ENCODE measurements around the gene AP3B1. TPM values are rescaled to one million over a fixed set of nuclear protein-coding genes. Genes with fewer than 3 reads are reported as not detected.

AP3B1 gene
- total RNA-seq, 1 experiment from 2014 or later: 27.4 TPM

DNA sequence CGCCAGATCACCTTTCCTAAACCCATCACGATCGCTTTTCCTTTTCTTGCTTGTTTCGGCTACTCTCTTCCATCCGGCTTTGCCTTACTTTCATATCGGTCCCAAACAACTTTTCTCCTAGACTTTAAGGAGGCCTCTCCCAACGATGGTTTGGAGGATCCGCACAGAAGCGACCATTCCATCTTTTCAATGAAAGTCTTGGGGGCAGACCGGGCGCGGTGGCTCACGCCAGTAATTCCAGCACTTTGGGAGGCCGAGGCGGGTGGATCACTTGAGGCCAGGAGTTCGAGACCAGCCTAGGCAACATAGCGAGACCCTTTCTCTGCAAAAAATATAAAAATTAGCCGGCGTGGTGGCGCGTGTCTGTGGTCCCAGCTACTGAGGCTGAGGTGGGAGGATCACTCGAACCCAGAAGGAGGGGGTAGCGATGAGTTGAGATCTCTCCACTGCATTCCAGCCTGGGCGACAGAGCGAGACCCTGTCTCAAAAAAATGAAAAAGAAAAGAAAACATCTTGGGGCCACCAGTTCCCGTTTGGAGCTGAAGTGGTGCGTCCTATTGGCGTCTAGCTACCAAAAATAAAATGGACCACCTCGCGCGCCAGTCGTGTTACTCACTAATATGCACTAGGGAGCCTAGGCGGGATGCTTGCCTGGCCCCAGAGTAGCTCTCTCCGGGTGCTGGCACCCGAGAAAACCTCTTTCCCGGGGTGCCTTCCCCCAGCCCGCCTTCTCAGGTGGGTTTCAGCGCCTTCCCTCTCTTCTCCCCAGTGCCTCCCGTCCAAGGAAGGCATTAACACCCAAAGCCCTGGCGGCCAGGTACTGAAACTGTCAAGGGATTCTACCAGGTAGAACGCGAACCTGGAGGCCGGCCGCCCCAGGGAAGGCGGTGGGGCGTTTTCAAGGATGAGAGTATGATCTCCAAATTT is 800 bp upstream of the AP3B1 start:
- H3K9me3 ChIP-seq (ENCODE audit: low read length): no peaks in the 10 kb centered on the region
- H3K9ac ChIP-seq (ENCODE audit: low read length): peak overlapping the region; percentile 84
- no peaks in the 10 kb centered on the region for H3K36me3 ChIP-seq (ENCODE audit: insufficient read depth, low read length)
- H3K79me2 ChIP-seq (ENCODE audit: low read length): peaks cover 31% of the 10 kb centered on the region
- H4K20me1 ChIP-seq (ENCODE audit: insufficient read depth, low read depth, low read length): no peaks in the 10 kb centered on the region
- no peaks in the 10 kb centered on the region for H3K27me3 ChIP-seq (ENCODE audit: low read length)
- DNase-seq: peak; percentile 61
- H2AFZ ChIP-seq (ENCODE audit: low read length): peak overlapping the region; percentile 97
- H3K4me1 ChIP-seq (ENCODE audit: low read length): peaks cover 18% of the 10 kb centered on the region
- H3K4me3 ChIP-seq (ENCODE audit: low read length): peak overlapping the region; percentile 83
- H3K9me2 ChIP-seq (replicated peaks; ENCODE audit: insufficient read depth, low read length): no peaks in the 10 kb centered on the region
- peak overlapping the region; percentile 82 for H3K4me2 ChIP-seq (ENCODE audit: low read depth, low read length, poor library complexity, severe bottlenecking)
- H3K27ac ChIP-seq (ENCODE audit: low read length): no peak overlapping the region

DNA sequence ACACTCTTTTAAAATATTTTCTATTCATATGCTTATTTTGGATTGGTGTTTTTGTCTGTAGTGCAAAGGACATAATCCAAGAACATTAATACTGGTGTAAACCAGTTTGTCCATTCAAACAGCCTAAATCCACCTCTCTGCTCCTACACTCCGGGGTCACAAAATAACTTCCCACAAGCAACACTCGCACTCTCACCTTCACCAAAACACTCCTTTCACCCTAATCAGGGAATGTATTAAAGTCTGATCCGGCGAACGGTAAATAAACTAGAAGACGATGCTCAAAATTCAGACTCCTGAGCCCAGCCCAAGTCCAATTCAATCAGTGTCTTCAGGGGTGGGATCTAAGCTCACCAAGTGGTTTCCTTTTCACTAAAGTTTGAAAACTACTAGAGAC is 649 bp downstream of the AP3B1 start:
- Histone ChIP-seq H4K20me1 (ENCODE audit: insufficient read depth, low read depth, low read length) (no peaks in the 10 kb centered on the region), H3K4me1 (ENCODE audit: low read length) (peaks cover 18% of the 10 kb centered on the region), H2AFZ (ENCODE audit: low read length) (peak overlapping the region; percentile 92; the same call in 1 of the 2 replicates), H3K36me3 (ENCODE audit: insufficient read depth, low read length) (no peaks in the 10 kb centered on the region), H3K4me3 (ENCODE audit: low read length) (peak overlapping the region; percentile 83), H3K27me3 (ENCODE audit: low read length) (no peaks in the 10 kb centered on the region), H3K9me2 (replicated peaks; ENCODE audit: insufficient read depth, low read length) (no peaks in the 10 kb centered on the region), H3K9ac (ENCODE audit: low read length) (peak overlapping the region; percentile 84), H3K79me2 (ENCODE audit: low read length) (peaks cover 44% of the 10 kb centered on the region), H3K4me2 (ENCODE audit: low read depth, low read length, poor library complexity, severe bottlenecking) (peak overlapping the region; percentile 82), H3K9me3 (ENCODE audit: low read length) (no peaks in the 10 kb centered on the region), H3K27ac (ENCODE audit: low read length) (no peak overlapping the region)
- DNase-seq: peak; percentile 47

DNA sequence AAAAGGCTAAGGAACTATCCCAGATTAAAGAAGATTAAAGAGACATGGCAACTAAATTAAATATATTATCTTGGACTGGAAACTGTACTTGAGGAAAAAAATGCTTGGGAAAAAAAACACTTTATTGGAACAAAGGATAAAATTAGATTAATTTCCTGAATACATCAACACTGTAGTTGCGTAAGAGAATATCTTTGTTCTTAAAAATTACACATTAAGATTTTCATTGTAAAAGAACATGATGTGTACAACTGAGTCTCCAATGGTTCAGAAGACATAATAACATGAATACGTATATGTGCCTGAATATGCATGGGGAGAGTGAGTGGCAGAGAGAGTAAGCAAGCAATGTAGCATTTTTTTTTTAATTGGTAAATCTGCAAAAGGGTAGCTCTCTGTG is 2.8 kb downstream of the AP3B1 start:
- no peak overlapping the region for H2AFZ ChIP-seq (ENCODE audit: low read length)
- H3K4me1 ChIP-seq (ENCODE audit: low read length): peaks cover 18% of the 10 kb centered on the region
- no peak overlapping the region for H3K27ac ChIP-seq (ENCODE audit: low read length)
- H3K9ac ChIP-seq (ENCODE audit: low read length): no peak overlapping the region
- DNase-seq: no peak
- H3K4me2 ChIP-seq (ENCODE audit: low read depth, low read length, poor library complexity, severe bottlenecking): no peak overlapping the region
- no peaks in the 10 kb centered on the region for H3K9me3 ChIP-seq (ENCODE audit: low read length)
- no peaks in the 10 kb centered on the region for H3K27me3 ChIP-seq (ENCODE audit: low read length)
- H3K9me2 ChIP-seq (replicated peaks; ENCODE audit: insufficient read depth, low read length): no peaks in the 10 kb centered on the region
- no peaks in the 10 kb centered on the region for H3K36me3 ChIP-seq (ENCODE audit: insufficient read depth, low read length)
- H4K20me1 ChIP-seq (ENCODE audit: insufficient read depth, low read depth, low read length): peaks cover 4% of the 10 kb centered on the region; the same call in 1 of the 2 replicates
- peaks cover 63% of the 10 kb centered on the region for H3K79me2 ChIP-seq (ENCODE audit: low read length)
- no peak overlapping the region for H3K4me3 ChIP-seq (ENCODE audit: low read length)

DNA sequence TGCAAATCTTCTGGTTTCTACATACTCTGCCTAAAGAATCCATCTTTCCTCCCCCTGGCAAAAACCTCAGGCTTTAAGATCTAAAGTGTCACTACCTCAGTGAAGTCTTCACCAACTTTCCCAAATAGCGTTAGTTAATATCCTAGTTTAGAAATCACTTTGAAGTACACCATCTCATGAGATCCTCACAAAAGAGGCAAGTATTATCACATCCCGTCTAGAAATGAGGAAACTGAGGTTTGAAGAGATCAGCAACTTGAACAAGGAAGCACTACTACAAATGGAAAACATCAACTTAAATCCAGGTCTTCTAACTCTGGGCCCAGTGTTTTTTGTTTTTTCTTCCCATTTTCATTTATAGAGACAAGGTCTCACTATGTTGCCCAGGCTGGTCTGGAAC is 4.6 kb downstream of the AP3B1 start:
- H4K20me1 ChIP-seq (ENCODE audit: insufficient read depth, low read depth, low read length): peaks cover 7% of the 10 kb centered on the region; the same call in 1 of the 2 replicates
- no peaks in the 10 kb centered on the region for H3K36me3 ChIP-seq (ENCODE audit: insufficient read depth, low read length)
- no peak overlapping the region for H3K4me3 ChIP-seq (ENCODE audit: low read length)
- H3K79me2 ChIP-seq (ENCODE audit: low read length): peaks cover 79% of the 10 kb centered on the region
- DNase-seq: no peak
- H3K9me2 ChIP-seq (replicated peaks; ENCODE audit: insufficient read depth, low read length): no peaks in the 10 kb centered on the region
- H3K4me2 ChIP-seq (ENCODE audit: low read depth, low read length, poor library complexity, severe bottlenecking): no peak overlapping the region
- H3K27ac ChIP-seq (ENCODE audit: low read length): no peak overlapping the region
- no peaks in the 10 kb centered on the region for H3K27me3 ChIP-seq (ENCODE audit: low read length)
- no peak overlapping the region for H2AFZ ChIP-seq (ENCODE audit: low read length)
- no peak overlapping the region for H3K9ac ChIP-seq (ENCODE audit: low read length)
- peaks cover 8% of the 10 kb centered on the region for H3K4me1 ChIP-seq (ENCODE audit: low read length)
- no peaks in the 10 kb centered on the region for H3K9me3 ChIP-seq (ENCODE audit: low read length)

DNA sequence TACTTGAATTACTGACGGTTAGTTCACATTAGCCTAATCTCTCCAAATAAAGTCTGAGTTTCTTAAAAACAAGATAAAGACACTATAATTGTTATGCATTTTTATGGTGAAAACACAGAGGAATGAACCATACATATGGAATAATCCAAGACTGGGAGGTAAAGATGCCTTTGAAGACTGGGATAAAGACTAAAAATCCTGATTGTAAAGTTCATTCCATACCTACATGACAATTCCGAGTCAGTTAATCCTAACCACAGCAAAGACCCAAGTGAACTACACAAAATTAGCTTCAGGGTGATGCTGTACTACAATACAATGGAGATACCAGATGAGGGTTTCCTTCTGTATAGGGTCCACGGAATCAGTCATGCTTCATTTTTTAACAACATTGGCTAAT is 6.3 kb downstream of the AP3B1 start:
- Histone ChIP-seq H4K20me1 (ENCODE audit: insufficient read depth, low read depth, low read length) (peaks cover 7% of the 10 kb centered on the region; the same call in 1 of the 2 replicates), H3K4me2 (ENCODE audit: low read depth, low read length, poor library complexity, severe bottlenecking) (no peak overlapping the region), H3K4me3 (ENCODE audit: low read length) (no peak overlapping the region), H2AFZ (ENCODE audit: low read length) (no peak overlapping the region), H3K27me3 (ENCODE audit: low read length) (no peaks in the 10 kb centered on the region), H3K9me3 (ENCODE audit: low read length) (no peaks in the 10 kb centered on the region), H3K36me3 (ENCODE audit: insufficient read depth, low read length) (no peaks in the 10 kb centered on the region), H3K4me1 (ENCODE audit: low read length) (peaks cover 3% of the 10 kb centered on the region), H3K27ac (ENCODE audit: low read length) (no peak overlapping the region), H3K9ac (ENCODE audit: low read length) (no peak overlapping the region), H3K79me2 (ENCODE audit: low read length) (peaks cover 73% of the 10 kb centered on the region), H3K9me2 (replicated peaks; ENCODE audit: insufficient read depth, low read length) (no peaks in the 10 kb centered on the region)
- DNase-seq: no peak

DNA sequence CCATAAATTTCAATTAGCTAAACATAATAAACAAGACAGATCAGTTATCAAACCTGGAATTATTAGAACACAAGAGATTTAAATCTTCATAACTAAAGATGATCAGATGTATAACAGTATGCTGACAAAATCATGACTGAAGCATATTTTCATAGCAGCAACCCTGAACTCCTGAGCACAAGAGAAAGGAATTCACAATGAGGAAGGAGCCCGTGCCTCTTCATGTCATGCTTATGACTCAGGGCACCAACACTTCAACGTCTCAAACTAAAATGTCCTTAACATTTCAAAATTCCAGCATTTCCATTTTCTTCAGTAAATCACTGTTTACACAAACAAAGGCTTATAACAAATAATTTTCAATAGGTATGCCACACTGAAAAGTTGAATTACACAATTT is 6.7 kb downstream of the AP3B1 start:
- Histone ChIP-seq H3K4me2 (ENCODE audit: low read depth, low read length, poor library complexity, severe bottlenecking) (no peak overlapping the region), H3K9me3 (ENCODE audit: low read length) (no peaks in the 10 kb centered on the region), H3K27me3 (ENCODE audit: low read length) (no peaks in the 10 kb centered on the region), H2AFZ (ENCODE audit: low read length) (no peak overlapping the region), H3K9ac (ENCODE audit: low read length) (no peak overlapping the region), H3K4me1 (ENCODE audit: low read length) (no peaks in the 10 kb centered on the region), H3K79me2 (ENCODE audit: low read length) (peaks cover 73% of the 10 kb centered on the region), H3K9me2 (replicated peaks; ENCODE audit: insufficient read depth, low read length) (no peaks in the 10 kb centered on the region), H4K20me1 (ENCODE audit: insufficient read depth, low read depth, low read length) (peaks cover 7% of the 10 kb centered on the region; the same call in 1 of the 2 replicates), H3K4me3 (ENCODE audit: low read length) (no peak overlapping the region), H3K27ac (ENCODE audit: low read length) (no peak overlapping the region), H3K36me3 (ENCODE audit: insufficient read depth, low read length) (no peaks in the 10 kb centered on the region)
- DNase-seq: no peak

DNA sequence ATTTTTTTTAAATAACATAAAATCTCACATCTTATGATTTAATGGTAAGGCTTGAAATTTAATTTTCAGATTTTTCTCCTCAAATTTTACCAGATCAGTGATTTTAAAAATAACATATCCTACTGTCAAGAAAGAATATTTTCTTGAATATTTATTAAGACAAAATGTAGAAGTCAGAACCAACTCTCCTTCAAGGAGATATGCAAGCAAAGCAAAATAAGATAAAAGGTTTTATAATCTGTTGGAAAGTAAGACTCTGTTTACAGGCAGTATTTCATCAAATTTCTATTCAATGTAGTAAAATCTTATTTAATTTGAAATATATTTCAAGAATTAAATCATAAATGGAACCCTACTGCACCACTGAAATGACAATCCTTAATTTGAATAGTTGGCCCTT is 7.3 kb downstream of the AP3B1 start:
- H3K9me2 ChIP-seq (replicated peaks; ENCODE audit: insufficient read depth, low read length): no peaks in the 10 kb centered on the region
- H3K36me3 ChIP-seq (ENCODE audit: insufficient read depth, low read length): no peaks in the 10 kb centered on the region
- no peak overlapping the region for H2AFZ ChIP-seq (ENCODE audit: low read length)
- H3K4me1 ChIP-seq (ENCODE audit: low read length): no peaks in the 10 kb centered on the region
- no peak overlapping the region for H3K9ac ChIP-seq (ENCODE audit: low read length)
- no peaks in the 10 kb centered on the region for H3K27me3 ChIP-seq (ENCODE audit: low read length)
- H3K4me3 ChIP-seq (ENCODE audit: low read length): no peak overlapping the region
- H3K79me2 ChIP-seq (ENCODE audit: low read length): peaks cover 69% of the 10 kb centered on the region
- no peak overlapping the region for H3K27ac ChIP-seq (ENCODE audit: low read length)
- H4K20me1 ChIP-seq (ENCODE audit: insufficient read depth, low read depth, low read length): peaks cover 9% of the 10 kb centered on the region; the same call in 1 of the 2 replicates
- no peaks in the 10 kb centered on the region for H3K9me3 ChIP-seq (ENCODE audit: low read length)
- H3K4me2 ChIP-seq (ENCODE audit: low read depth, low read length, poor library complexity, severe bottlenecking): no peak overlapping the region
- no peak for DNase-seq

DNA sequence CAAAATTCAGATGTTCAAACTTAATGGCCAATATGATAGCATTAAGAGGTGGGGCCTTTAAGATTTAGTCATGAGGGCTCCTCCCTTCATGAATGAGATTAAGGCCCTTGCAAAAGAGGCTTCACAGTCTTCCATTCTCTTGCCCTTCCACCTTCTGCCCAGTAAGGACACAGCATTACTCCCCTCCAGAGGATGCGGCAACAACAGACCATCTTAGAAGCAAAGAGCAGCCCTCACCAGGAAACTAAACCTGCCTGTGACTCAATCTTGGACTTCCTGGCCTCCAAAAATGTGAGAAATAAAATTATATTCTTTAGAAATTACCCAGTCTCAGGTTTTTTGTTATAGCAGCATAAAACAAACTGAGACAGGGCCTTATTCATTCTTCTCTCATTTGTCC is 8.2 kb downstream of the AP3B1 start:
- no peaks in the 10 kb centered on the region for H3K9me3 ChIP-seq (ENCODE audit: low read length)
- H4K20me1 ChIP-seq (ENCODE audit: insufficient read depth, low read depth, low read length): peaks cover 12% of the 10 kb centered on the region; the same call in 1 of the 2 replicates
- DNase-seq: no peak
- H3K9ac ChIP-seq (ENCODE audit: low read length): no peak overlapping the region
- no peak overlapping the region for H3K4me2 ChIP-seq (ENCODE audit: low read depth, low read length, poor library complexity, severe bottlenecking)
- H3K4me1 ChIP-seq (ENCODE audit: low read length): no peaks in the 10 kb centered on the region
- H3K27me3 ChIP-seq (ENCODE audit: low read length): no peaks in the 10 kb centered on the region
- H3K4me3 ChIP-seq (ENCODE audit: low read length): no peak overlapping the region
- peaks cover 71% of the 10 kb centered on the region for H3K79me2 ChIP-seq (ENCODE audit: low read length)
- no peak overlapping the region for H3K27ac ChIP-seq (ENCODE audit: low read length)
- H3K36me3 ChIP-seq (ENCODE audit: insufficient read depth, low read length): no peaks in the 10 kb centered on the region
- no peak overlapping the region for H2AFZ ChIP-seq (ENCODE audit: low read length)
- no peaks in the 10 kb centered on the region for H3K9me2 ChIP-seq (replicated peaks; ENCODE audit: insufficient read depth, low read length)
